Head of caudate nucleus (tissue), 42 donors: Measurements from ENCODE around the gene TCF19.

ENCODE experiments used
- DNase-seq, 42 donors: peaks; one replicate each; pipeline versions ENCODE4 v3.0.0 to v3.0.0-alpha.2; 2020 to 2021; ENCODE audit warnings: mixed read lengths in 7 of 42
- intact Hi-C: fragments of 100-400 bp; cut with DNase I; formaldehyde crosslinking; loops from one replicate; pipeline ENCODE4 v1.15.0; 2022

Gene TCF19, protein sequence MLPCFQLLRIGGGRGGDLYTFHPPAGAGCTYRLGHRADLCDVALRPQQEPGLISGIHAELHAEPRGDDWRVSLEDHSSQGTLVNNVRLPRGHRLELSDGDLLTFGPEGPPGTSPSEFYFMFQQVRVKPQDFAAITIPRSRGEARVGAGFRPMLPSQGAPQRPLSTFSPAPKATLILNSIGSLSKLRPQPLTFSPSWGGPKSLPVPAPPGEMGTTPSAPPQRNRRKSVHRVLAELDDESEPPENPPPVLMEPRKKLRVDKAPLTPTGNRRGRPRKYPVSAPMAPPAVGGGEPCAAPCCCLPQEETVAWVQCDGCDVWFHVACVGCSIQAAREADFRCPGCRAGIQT

DNA sequence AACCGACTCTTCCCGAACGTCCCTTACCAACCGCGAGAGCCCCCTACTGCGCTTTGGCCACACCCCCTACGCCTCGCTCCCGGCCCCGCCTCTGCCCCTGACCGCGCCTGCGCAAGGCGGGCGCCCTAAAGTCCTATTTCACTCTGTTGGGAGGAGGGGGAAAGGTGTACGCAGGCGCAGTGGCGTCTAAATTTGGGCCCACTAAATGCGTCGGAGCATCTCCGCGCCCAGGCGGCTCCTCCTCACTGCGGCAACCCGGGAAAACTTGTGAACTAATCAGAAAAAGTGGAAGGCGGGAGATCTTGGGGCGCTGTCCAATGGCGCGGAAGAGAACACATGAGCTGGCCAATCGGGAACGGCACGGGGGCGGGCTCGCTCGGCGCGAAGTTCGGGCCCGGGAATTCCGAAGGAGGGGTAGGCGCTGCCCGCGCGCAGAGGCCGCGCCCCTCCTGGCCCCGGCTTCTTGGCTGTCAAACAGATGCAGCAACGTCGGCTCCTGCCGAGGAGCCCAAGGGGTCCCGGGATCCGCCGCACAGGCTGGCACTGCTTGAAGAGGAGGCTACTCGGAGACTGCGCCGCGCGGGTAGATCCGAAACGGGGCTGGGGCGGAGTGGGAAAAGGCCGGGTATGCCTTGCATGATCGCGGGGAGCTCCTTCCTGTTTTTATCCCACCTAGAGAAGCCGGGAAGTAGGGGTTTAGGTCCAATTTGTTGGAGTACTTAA is at the start of gene TCF19:
Gene TCF19 (plus strand): TSS at position 450 of the 723 bp plus-strand sequence. CDS start 881 bp downstream, outside the sequence.
- intact Hi-C loops: loop anchor here (5.0 kb wide), 1 partner anchor 39 kb away; no protein-coding TSS in a partner anchor
- DNase-seq: peak; percentile 93 to 99 (median 97)

DNA sequence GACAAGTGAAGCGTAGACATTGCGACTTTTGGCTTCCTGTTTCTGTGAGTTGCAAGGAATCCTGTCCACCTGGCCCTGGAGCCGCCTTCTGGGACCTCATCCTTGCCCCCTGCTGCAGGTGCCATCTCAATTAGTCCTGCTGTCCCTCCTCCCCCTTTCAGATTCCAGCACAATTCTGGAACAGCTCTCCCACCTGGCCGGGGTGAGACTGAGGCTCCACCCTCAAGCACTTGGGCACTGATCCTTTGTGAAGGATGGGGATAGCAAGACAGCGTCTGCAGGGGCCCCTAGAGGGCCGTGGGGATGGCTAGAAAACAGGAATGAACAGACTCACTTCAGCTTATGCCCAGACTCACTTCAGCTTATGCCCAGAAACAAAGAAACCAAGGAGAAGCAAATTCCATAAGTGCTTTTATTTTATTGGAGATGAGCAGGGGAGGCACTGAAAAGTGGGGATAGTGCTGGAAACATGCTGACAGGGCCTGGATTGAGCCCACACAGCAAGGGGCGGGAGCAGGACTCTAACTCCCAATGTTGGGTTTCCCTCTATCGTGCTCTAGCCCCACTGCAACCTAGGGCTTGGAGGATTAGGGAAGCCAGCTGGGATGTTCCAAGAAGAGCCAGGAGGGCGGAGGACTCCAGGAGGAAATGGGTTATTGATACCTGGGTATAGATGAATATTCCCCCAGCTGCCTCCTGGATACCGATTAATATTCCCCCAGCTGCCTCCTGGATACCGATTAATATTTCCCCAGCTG is 47.4 kb upstream of the TCF19 start:
- intact Hi-C loops: no loop called here
- no peak for DNase-seq

DNA sequence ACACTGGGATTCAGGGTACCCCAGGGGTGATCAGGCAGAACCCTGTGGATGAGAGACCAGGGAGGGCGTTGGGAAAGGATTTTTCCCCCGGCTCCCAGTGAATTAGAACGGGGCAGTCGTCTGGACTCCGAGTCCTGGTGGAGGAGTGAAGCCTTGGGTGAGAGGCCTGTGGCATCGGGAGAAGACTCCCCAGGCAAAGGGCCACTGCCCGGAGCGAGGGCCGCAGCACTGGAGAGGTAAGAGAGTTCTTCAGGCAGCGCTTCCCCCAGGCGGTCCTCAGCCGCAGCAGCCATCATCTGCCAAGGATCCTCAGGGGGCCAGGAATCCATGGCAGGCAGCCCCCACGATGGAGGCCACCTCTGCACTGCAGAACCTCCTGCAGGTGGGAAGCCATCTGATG is 46.7 kb upstream of the TCF19 start:
- peak in 1 of 42 donors; percentile 7 for DNase-seq
- intact Hi-C loops: no loop called here

DNA sequence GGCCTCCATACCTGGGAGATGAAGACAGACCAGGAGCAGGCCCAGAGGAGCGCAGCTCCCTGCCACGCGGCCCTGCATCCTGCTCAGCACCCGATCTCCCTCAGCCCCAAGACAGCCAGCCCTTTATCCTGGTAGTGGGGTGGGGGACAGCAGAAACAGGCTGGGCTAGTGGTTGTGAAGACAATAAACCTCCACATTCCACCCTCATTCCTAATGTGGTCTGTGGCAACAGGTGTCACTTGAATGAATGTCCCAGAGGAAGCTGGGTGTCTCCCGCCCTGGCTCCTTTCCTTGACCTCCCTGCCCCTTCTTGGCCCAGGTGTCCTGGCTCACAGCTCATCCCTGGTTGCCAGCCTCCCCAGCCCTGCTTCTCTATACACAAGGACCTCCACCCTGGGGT is 45.9 kb upstream of the TCF19 start, which contains the start of gene C6orf15:
Gene C6orf15 (minus strand): TSS at position 98 of the 400 bp plus-strand sequence. CDS start 20 bp downstream, at position 78.
- intact Hi-C loops: no loop called here

DNA sequence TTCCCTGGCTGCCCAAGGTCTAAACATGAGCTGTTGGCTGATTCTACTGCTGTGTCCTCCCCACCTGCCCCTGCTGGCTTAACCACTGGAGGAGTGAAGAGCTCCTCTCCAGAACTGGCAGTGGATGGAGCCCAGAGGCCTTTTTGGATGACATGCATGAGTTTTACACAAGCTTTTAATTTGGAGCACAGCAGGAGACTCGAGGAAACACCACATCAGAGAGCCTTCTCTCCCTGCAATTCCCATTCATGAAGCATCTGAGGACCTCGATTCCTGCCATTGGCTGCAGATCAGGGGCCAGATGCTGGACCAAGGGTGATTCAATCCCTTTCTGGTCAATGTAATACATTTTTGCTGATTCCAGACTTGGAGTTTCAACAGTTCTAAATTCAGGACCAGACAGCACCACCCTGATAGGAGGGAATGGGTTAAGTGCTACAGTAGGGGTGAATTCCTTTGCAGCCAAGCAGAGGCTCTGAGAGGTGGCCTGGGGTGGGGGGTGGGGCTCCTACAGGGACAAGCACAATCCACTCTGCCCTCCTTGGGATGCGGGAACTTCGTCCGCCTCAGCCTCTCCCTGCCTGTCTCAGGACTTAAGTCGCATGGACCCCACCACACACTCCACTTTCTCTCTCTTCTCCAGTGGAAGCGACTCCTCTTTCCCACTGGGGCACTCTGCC is 44.4 kb upstream of the TCF19 start:
- no peak for DNase-seq
- intact Hi-C loops: no loop called here

More for the DNA sequence above, 45.9 kb upstream of the TCF19 start, which contains the start of gene C6orf15:
- no peak for DNase-seq

DNA sequence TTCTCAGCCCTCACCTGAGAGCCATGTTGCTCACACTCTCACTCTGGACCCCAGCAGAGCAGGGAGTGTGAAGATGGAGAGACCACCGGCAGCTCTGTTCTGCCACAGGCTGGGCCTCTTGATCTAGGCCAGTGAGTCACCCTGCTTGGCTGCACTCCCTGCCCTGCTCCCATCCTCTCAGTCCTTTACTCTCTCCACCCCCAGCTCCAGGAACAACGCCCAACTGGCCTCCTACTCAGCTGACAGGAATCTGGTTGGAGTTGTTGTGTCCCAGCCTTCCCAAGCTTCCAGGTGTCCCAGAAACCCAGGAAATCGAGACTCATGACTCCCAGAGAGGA is 43.9 kb upstream of the TCF19 start, which contains the start of gene PSORS1C1:
Gene PSORS1C1 (plus strand): TSS at position 260 of the 338 bp plus-strand sequence. CDS start 14,833 bp downstream, outside the sequence.
- DNase-seq: peak in 27 of 42 donors; percentile 7 to 73 (median 48)

DNA sequence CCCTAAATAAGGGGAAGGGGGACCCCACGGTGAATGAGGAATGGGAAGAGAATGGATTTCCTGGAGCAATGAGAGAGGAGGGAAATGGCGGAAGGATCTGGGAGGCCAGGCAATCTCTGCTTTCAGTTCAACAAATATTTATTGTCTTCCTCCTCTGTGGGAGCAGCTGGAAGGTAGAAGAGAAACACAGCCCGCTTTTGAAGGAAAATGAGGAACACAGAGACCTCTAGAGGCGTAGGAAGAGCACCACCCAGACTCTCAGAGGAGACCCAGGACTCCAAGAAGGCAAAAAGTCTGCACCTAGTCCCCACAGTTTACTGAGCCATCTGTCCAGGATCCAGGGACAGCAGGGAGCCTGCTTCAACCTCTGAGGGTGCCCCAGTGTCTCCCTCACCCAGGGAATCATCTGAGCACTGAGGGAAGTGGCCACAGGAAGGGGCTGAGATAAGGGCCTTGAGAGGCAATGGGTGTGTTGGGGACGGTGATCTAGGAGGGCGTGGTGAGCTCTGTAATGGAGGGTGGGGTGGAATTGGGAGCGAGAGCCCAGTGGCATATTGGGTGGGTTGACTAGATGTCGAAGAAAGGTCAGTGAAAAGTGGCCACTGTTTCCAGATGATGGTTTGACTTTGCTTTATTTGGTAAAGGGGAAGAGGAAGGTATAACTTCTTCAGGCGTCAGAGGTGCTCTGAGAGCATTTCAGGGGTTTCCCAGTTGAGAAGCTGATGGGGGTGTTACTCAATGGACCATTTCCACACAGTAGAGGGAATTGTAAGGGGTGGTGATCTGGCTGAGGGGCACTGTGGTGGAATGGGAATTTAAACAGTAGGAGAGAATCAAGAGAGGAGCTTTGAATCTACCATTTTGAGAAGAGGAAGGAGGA is 43.2 kb upstream of the TCF19 start:
- DNase-seq: peak in 4 of 42 donors; percentile 20 to 36 (median 30)
- intact Hi-C loops: no loop called here

More for the DNA sequence above, 43.9 kb upstream of the TCF19 start, which contains the start of gene PSORS1C1:
- intact Hi-C loops: no loop called here

DNA sequence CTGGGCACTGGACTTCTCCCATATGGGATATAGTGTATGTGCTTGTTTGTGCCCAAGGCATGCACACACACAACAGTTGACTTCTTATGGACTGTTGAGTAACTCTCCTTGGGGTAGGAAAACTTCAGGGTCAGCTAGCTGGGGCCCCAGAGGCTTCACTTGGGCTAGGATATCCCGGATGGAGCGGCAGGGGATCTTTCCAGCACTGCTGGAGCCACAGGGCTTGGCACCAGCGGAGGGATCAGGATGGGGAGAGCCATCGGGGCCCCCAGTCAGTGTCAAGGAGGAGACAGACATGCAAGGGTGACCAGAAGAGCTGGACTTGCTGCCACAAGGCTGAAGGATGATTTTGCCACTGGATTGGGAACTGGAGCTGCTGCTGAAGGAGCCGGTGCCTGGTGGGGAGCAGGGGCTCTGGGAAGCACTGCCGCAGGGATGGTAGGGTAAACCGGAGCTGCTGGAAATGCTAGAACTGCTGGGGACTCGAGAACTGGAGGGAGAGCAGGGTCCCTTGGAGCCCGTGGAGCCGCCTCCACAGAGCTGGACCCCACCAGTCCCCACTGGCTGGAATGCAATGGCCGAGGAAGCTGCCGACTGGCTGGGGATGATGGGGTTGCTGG is 42.3 kb upstream of the TCF19 start:
- DNase-seq: no peak

DNA sequence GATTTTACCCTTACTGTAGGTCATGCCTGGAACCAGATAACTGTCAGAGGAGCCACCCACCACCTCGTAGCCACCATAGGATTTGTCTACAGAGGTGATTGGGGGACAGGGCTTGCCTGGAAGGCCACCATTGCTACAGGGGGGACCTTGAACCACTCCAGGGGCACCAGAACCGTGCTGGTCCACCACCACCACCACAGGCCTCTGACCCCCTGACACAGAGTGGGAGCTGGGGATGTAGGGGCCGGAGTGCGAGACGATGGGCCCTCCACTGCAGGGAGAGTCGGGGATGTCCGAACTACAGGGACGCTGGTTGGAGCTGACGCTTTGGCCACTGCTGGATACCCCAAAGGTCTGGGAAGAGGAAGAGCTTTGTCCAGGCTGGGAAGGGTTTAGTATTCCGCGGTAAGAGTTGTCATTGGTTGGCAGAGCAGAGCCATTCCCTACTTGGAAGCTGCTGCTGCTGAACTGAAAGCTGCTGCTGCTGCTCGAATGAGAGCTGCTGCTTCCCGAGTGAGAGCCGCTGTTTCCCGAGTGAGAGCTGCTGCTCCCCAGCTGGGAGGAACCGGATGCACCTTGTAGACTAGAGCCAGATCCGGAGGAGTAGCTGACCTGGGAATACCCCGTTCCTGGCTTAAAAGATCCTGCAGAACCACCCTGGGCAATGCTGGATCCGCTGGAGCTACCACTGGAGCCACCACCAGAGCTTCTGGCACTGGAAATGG is 41.6 kb upstream of the TCF19 start:
- DNase-seq: no peak

More for the DNA sequence above, 42.3 kb upstream of the TCF19 start:
- intact Hi-C loops: no loop called here

DNA sequence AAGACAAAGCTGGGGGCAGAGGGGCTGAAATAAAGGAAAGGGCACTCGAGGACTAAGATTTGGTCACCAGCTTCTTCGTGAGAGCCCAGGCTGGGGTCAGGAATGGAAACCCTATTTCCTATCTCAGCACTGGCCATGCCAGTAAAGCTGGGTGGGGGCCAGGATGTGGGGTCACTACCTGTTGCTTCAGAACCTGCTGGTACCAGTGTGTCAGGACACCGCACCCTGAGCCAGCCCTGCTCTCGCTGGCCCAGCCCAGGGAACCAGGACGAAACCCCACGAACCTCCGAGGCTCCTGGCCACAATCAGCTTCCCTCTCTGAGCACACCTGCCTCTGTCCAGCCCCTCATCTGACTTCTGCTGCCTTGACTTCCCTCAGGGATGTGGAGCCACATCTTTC is 40.2 kb upstream of the TCF19 start:
- intact Hi-C loops: no loop called here

More for the DNA sequence above, 41.6 kb upstream of the TCF19 start:
- intact Hi-C loops: no loop called here

DNA sequence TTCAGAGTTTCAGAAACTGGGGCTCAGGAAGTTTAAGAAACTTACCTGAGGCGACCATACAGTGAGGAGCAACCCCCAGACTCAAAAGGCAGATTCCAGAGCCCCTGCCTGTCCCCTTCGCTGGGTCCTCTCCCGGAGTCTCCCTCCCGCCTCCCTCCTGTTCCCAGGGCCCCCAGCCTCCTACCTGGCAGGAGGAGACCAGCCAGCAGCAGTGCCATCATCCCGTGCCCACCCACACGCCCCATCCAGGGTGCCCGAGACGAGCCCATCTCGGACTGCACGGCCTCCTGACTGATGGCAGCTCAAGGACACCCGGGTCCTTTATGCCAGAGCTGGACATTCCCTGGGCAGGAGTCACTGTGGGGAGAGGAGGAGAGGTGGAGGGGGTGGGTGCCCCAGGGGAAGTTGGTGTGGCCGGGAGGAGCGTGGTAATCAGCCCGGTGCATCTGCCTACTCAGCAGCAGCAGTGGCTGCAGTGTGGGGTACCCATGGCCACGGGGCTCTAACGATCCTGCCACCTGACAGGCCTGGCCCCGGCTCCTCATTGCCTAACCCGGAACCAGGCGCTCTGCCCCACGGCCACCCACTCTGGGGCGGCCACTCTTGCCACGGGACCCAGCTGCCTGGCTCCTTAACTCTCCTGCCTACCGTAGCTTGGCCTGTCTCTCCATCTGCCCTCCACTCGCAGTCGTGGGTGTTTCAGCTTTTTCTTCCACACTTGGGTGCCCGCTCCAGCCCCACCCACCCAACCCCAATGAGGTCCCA is 38.1 kb upstream of the TCF19 start, which contains the start of gene CDSN:
Gene CDSN (minus strand): TSS at position 296 of the 765 bp plus-strand sequence. CDS start 27 bp downstream, at position 269.
- intact Hi-C loops: no loop called here
- DNase-seq: no peak

More for the DNA sequence above, 40.2 kb upstream of the TCF19 start:
- DNase-seq: no peak

DNA sequence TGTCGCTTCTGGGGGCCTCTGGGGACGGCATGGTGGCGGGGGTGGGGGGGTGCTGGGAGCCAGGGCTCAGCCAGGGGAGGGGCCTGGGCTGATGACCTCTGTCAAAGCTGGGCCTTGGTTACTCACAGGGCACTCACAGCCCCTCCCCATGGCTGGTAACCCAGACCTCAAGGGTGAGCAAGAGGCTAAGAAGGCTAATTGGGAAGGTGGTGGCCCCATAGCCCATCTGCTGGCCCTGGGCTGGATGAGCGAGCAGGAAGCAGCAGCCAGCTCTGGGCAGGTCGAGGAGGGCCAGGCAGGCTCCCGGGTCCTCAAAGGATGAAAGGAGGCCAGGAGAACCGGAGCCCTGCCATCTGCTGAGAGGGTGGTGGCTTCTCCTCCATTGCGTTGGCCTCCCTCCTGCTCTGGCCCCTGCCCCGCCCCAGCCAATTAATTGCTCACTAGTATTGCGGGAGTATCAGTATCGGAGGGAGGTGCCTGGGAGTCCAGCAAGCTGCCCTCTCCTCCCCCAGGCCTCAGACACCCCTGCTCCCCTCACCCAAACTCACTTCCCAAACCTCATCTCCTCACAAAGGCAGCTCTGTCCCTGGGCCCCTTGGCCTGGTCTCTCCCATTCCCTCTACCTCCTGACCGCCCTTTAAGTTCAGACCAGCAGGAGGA is 37.1 kb upstream of the TCF19 start:
- DNase-seq: no peak
- intact Hi-C loops: no loop called here

DNA sequence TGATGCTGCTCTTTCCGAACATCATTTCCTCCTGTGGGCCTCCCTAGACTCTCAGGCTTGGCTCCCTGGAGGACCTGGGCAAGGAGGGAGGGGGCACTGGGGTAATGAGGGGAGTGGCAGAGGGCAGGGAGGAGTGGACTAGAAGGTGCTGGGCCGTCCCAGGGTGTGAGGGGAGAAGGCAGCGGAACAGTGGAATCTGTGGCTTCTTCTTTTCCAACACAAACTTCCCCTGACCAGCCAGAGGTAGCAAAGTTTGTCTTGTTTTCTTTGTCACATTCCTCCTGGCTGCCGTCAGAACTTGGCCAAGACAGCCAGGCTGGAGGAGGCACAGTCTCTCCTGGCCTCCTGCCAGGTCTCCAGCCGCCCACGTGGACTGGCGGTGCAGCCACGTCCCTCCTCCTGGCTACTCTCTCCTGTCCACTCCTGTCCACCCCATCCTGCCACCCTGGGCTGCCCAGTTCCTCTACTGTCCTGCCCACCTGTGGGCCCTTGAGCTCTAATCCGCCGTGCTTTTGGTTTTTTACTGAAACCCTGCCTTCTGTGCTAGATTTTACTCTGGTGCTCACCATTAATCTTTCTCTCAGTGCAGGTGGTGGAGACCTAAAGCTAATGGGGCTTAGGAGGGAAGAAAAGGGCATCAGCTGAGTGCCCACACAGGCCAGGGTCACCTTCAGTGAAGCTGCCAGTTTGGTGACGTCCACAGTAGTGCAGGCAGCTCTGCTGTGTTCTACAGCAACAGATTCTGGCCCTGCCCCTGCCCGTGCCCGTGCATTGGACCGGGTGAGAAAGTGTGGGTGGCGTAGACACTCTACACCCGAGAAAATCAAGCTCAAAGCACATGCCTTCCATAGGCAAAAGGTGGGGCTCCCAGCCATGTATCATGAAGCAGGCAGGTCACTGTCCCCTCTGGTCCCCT is 35.3 kb upstream of the TCF19 start:
- intact Hi-C loops: no loop called here
- peak in 33 of 42 donors; percentile 18 to 75 (median 42) for DNase-seq

DNA sequence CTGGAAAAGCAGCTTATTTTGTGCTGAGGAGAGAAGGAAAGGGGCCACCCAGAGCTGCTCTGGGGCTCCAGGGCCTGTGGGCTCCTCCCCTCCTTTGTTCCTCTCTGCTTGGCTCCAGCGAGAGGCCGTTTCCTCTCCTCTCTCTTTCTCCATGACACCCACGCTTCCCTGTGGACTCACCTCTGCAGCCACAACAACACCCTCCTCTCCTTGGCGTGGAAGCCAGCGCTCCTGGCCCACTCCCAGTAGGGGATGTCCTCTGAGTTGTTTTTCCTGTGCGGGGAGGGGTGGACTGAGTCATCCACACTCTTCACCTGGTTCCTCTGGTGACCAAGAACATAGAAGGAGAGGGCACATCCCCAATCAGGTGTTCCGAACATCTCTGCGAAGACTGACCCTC is 33.2 kb upstream of the TCF19 start:
- intact Hi-C loops: no loop called here
- DNase-seq: no peak
